Measurements from ENCODE around the gene CCDC172.

Gene CCDC172

GRCh38 chr10:116324227-116324950 is at the start of gene CCDC172:
Gene CCDC172, plus strand, starts transcription at chr10:116324448. Its CDS starts 564 bp downstream, at chr10:116325012.
- DNase-seq: no peak

- no peak for DNase-seq
Observed at GRCh38 chr10:116276981-116277380, 47.3 kb upstream of the CCDC172 start.

- DNase-seq: no peak
Observed at GRCh38 chr10:116278846-116279245, 45.4 kb upstream of the CCDC172 start.

GRCh38 chr10:116281775-116282174 is 42.5 kb upstream of the CCDC172 start:
- DNase-seq: no peak

GRCh38 chr10:116286626-116287200 is 37.5 kb upstream of the CCDC172 start:
- DNase-seq: no peak

- DNase-seq: no peak
Observed at GRCh38 chr10:116287906-116288501, 36.2 kb upstream of the CCDC172 start.

GRCh38 chr10:116289652-116290051 is 34.6 kb upstream of the CCDC172 start:
- no peak for DNase-seq

- no peak for DNase-seq
Observed at GRCh38 chr10:116292493-116292892, 31.8 kb upstream of the CCDC172 start.

- no peak for DNase-seq
Observed at GRCh38 chr10:116296291-116296721, 27.9 kb upstream of the CCDC172 start.

- DNase-seq: no peak
Observed at GRCh38 chr10:116298586-116298985, 25.7 kb upstream of the CCDC172 start.

- no peak for DNase-seq
Observed at GRCh38 chr10:116300542-116300941, 23.7 kb upstream of the CCDC172 start.

- DNase-seq: no peak
Observed at GRCh38 chr10:116304923-116305322, 19.3 kb upstream of the CCDC172 start.

GRCh38 chr10:116306847-116307246 is 17.4 kb upstream of the CCDC172 start:
- DNase-seq: no peak

GRCh38 chr10:116307455-116307854 is 16.8 kb upstream of the CCDC172 start:
- DNase-seq: no peak

- no peak for DNase-seq
Observed at GRCh38 chr10:116311016-116311415, 13.2 kb upstream of the CCDC172 start.

GRCh38 chr10:116311706-116312490 is 12.3 kb upstream of the CCDC172 start:
- no peak for DNase-seq

GRCh38 chr10:116312548-116312947 is 11.7 kb upstream of the CCDC172 start:
- DNase-seq: no peak

- no peak for DNase-seq
Observed at GRCh38 chr10:116316503-116316902, 7.7 kb upstream of the CCDC172 start.

- DNase-seq: no peak
Observed at GRCh38 chr10:116324951-116325635, 845 bp downstream of the CCDC172 start.

- DNase-seq: no peak
Observed at GRCh38 chr10:116325987-116326386, 1.7 kb downstream of the CCDC172 start.

- no peak for DNase-seq
Observed at GRCh38 chr10:116329153-116329552, 4.9 kb downstream of the CCDC172 start.

GRCh38 chr10:116331815-116332214 is 7.6 kb downstream of the CCDC172 start:
- no peak for DNase-seq

- DNase-seq: no peak
Observed at GRCh38 chr10:116336866-116337265, 12.6 kb downstream of the CCDC172 start.
